ENCODE measurements around the gene PPM1E.

The PPM1E gene

DNA sequence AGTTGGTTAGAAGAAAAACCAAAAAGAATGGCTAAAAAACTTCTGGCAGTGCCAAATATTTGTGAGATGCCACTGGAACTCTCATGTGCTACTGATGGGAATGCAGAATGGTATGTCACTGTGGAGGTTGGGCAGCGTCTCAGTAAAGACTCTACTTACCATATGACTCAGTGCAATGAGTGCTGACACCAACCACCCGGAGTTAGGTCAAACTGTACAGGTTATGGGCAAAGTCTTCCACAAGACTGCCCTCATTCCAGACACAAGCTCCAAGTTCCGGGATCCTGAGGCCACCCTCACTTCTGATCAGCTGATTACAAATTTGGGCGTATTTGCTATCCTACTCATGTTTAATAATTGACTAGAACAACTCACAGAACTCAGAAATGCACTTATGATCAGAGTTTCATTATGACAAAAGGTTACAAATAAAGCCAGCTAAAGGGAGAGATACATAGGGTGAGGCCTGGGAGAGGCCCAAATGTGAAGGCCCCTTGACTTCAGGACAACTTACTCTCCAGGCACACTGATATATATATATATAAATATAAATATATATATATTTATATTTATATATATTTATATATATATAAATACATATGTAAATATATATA lies 236.2 kb downstream of the PPM1E start:
- no peak for DNase-seq
- no peak for TF ChIP-seq CTCF (IDR thresholded peaks at IDR 0.05)
- Mint-ChIP-seq H3K4me1 (peaks cover 34% of the 10 kb centered on the region), H3K36me3 (ENCODE audit: low read depth) (peaks cover 34% of the 10 kb centered on the region), H3K4me3 (no peak overlapping the region), H3K9me3 (peaks cover 13% of the 10 kb centered on the region), H3K27ac (no peak overlapping the region), H3K27me3 (ENCODE audit: low read depth, poor library complexity) (peaks cover 3% of the 10 kb centered on the region)

- H3K36me3 Mint-ChIP-seq (ENCODE audit: low read depth), result peaks cover 38% of the 10 kb centered on the region
- peaks cover 19% of the 10 kb centered on the region for H3K4me1 Mint-ChIP-seq
- TF ChIP-seq CTCF (IDR thresholded peaks at IDR 0.05), result no peak
- peak overlapping the region; percentile 93 for H3K27ac Mint-ChIP-seq
- DNase-seq, result no peak
- H3K9me3 Mint-ChIP-seq, result peaks cover 12% of the 10 kb centered on the region
- H3K4me3 Mint-ChIP-seq, result no peak overlapping the region
- peaks cover 6% of the 10 kb centered on the region for H3K27me3 Mint-ChIP-seq (ENCODE audit: low read depth, poor library complexity)
Measured at GRCh38 chr17:58993311-58993710, 237.7 kb downstream of the PPM1E start.

DNA sequence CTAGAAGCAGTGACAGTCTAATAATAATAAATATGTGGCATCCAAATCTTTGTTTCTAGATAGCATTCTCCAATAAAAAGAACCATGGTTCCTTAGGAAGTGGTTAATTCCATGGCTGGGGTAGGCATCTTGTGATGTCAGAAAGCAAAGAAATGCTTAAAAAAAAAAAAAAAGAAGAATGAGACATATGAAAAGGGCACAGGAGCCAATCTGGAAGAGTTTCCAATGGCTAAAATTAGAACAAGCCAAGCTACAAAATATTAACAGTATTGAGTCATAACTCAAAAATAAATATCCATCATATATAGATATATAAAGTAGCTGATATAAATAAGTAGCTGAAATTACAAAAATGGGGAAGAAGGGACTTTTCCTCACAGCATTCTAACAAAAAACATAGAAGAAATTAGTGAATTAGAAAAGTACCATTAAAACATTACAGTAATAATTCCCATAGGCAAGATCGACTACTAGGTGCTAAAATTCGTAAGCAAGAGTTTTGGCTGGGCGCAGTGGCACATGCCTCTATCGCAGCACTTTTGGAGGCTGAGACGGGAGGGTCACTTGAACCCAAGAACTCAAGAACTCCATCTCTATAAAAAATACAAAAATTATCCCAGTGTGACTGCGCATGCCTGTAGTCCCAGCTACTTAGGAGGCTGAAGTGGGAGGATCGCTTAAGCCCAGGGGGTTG lies 239.7 kb downstream of the PPM1E start:
- DNase-seq, result no peak
- H3K9me3 Mint-ChIP-seq, result no peaks in the 10 kb centered on the region
- no peak overlapping the region for H3K27ac Mint-ChIP-seq
- H3K4me1 Mint-ChIP-seq, result peaks cover 13% of the 10 kb centered on the region
- peaks cover 36% of the 10 kb centered on the region for H3K36me3 Mint-ChIP-seq (ENCODE audit: low read depth)
- H3K4me3 Mint-ChIP-seq, result no peak overlapping the region
- no peak for TF ChIP-seq CTCF (IDR thresholded peaks at IDR 0.05)
- peaks cover 3% of the 10 kb centered on the region for H3K27me3 Mint-ChIP-seq (ENCODE audit: low read depth, poor library complexity)

DNA sequence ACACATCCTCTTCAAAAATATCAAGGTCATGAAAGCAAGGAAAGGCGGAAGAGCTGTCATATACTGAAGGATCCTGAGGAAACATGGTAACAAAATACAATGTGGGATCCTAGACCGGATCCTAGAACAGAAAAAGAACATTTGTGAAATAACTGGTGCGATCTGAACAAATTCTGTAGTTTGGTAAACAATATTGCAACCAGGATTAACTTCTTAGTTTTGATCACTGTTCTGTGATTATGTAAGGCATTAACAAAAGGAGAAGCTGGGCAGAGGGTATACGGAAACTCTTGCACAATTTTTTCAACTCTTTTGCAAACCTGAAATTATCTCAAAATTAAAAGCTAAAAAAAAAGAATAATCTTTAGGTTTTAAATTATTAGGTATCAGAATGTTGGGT lies 241.3 kb downstream of the PPM1E start:
- Mint-ChIP-seq H3K9me3 (no peaks in the 10 kb centered on the region), H3K27ac (no peak overlapping the region), H3K4me3 (no peak overlapping the region), H3K36me3 (ENCODE audit: low read depth) (peaks cover 42% of the 10 kb centered on the region), H3K4me1 (peaks cover 20% of the 10 kb centered on the region), H3K27me3 (ENCODE audit: low read depth, poor library complexity) (peaks cover 3% of the 10 kb centered on the region)
- TF ChIP-seq CTCF (IDR thresholded peaks at IDR 0.05), result no peak
- DNase-seq, result no peak

- TF ChIP-seq CTCF (IDR thresholded peaks at IDR 0.05), result no peak
- Mint-ChIP-seq H3K4me3 (no peak overlapping the region), H3K9me3 (no peaks in the 10 kb centered on the region), H3K27me3 (ENCODE audit: low read depth, poor library complexity) (peaks cover 3% of the 10 kb centered on the region), H3K27ac (peak overlapping the region; percentile 25), H3K36me3 (ENCODE audit: low read depth) (peaks cover 37% of the 10 kb centered on the region), H3K4me1 (peaks cover 14% of the 10 kb centered on the region)
- DNase-seq, result no peak
Measured at GRCh38 chr17:58997756-58998553, 242.3 kb downstream of the PPM1E start.

Data from nephron progenitor cell (in vitro differentiated cells).